Lower leg skin (tissue), 4 donors: ENCODE results near the gene DHRS11. TPM values are rescaled to one million over a fixed set of nuclear protein-coding genes. Genes with fewer than 3 reads are reported as not detected.
A peak's percentile ranks its signal among the peaks of the same experiment; 100 is the strongest.

ENCODE experiments used
- DNase-seq, 2 donors: peaks; one replicate each; pipeline ENCODE4 v3.0.0-alpha.2; 2019; ENCODE audit warnings: low spot score in 2 of 2
- H3K4me3 ChIP-seq: fragments of 200-600 bp; sonication (generic); 2 replicates; pipeline ENCODE4 v1.5.1; 2017; ENCODE audit warnings: mild to moderate bottlenecking, low read depth; ENCODE audit not compliant: poor library complexity, severe bottlenecking
- CTCF ChIP-seq, 3 donors: fragments of 450-650 bp; IDR thresholded peaks; one replicate each; pipeline ENCODE4 v1.5.1; 2016; ENCODE audit warnings: antibody characterized with exemption in 3 of 3, mild to moderate bottlenecking in 3 of 3, moderate library complexity in 2 of 3
- POLR2A ChIP-seq, 2 donors: fragments of 450-650 bp; IDR thresholded peaks; one replicate each; pipeline ENCODE4 v1.6.1; 2016 to 2017; ENCODE audit warnings: antibody characterized with exemption in 2 of 2, mild to moderate bottlenecking in 1 of 2, moderate library complexity in 1 of 2
- WGBS, 2 donors: methylation state at CpG; one replicate each; pipeline ENCODE4 v1.1.5; 2018; 5-methylcytosine and 5-hydroxymethylcytosine counted together
- intact Hi-C: fragments of 100-400 bp; cut with DNase I; formaldehyde crosslinking; loops from one replicate; pipeline ENCODE4 v1.15.0; 2023; ENCODE audit warnings: low total_unique reads
- total RNA-seq, 4 donors: library from RNA; depleted of rRNA; stranded (reverse); fragments of >200 nt; gene quantifications; one replicate each; pipeline ENCODE4 v1.1.0, GENCODE V29; 2016

Gene DHRS11
- total RNA-seq, 4 donors from 2014 or later = 11.3 to 21.1 (median 14.9) TPM

GRCh38 chr17:36623281-36623680 is 31.6 kb downstream of the DHRS11 start:
- WGBS, 2 donors = 67 to 73% methylated on average over 3 of the region's 3 CpGs
- no peak for DNase-seq
- H3K4me3 ChIP-seq = no peak overlapping the region
- intact Hi-C loops = no loop called here
- TF ChIP-seq CTCF (IDR thresholded peaks at IDR 0.05) = no peak

- no peak for TF ChIP-seq POLR2A (IDR thresholded peaks at IDR 0.05)
- TF ChIP-seq CTCF (IDR thresholded peaks at IDR 0.05) = no peak
- intact Hi-C loops = no loop called here
- 87 to 92% methylated on average over 7 of the region's 7 CpGs for WGBS, 2 donors
Measured at GRCh38 chr17:36625188-36625587, 33.5 kb downstream of the DHRS11 start.

GRCh38 chr17:36627101-36627500 is 35.4 kb downstream of the DHRS11 start:
- WGBS, 2 donors = 77 to 80% methylated on average over 12 of the region's 12 CpGs
- no peak overlapping the region for H3K4me3 ChIP-seq
- intact Hi-C loops = no loop called here
- no peak for TF ChIP-seq POLR2A (IDR thresholded peaks at IDR 0.05)
- TF ChIP-seq CTCF (IDR thresholded peaks at IDR 0.05) = no peak
- no peak for DNase-seq

More at GRCh38 chr17:36625188-36625587, 33.5 kb downstream of the DHRS11 start:
- DNase-seq = no peak
- no peak overlapping the region for H3K4me3 ChIP-seq

GRCh38 chr17:36628576-36628975 is 36.9 kb downstream of the DHRS11 start:
- intact Hi-C loops = no loop called here
- no peak overlapping the region for H3K4me3 ChIP-seq
- no peak for DNase-seq
- WGBS, 2 donors = 87 to 93% methylated on average over 2 of the region's 2 CpGs
- TF ChIP-seq POLR2A (IDR thresholded peaks at IDR 0.05) = no peak
- no peak for TF ChIP-seq CTCF (IDR thresholded peaks at IDR 0.05)

GRCh38 chr17:36629252-36629847 is 37.7 kb downstream of the DHRS11 start:
- WGBS, 2 donors = 23 to 34% methylated on average over 9 to 13 of the region's 14 CpGs
- intact Hi-C loops = no loop called here
- H3K4me3 ChIP-seq = no peak overlapping the region
- TF ChIP-seq POLR2A (IDR thresholded peaks at IDR 0.05) (no peak), CTCF (IDR thresholded peaks at IDR 0.05) (peak in 1 of 3 donors; percentile 93)
- peak; percentile 60 to 95 for DNase-seq

GRCh38 chr17:36629970-36630502 is 38.4 kb downstream of the DHRS11 start:
- intact Hi-C loops = no loop called here
- TF ChIP-seq CTCF (IDR thresholded peaks at IDR 0.05) = no peak
- TF ChIP-seq POLR2A (IDR thresholded peaks at IDR 0.05) = no peak
- no peak overlapping the region for H3K4me3 ChIP-seq
- DNase-seq = no peak
- 77 to 87% methylated on average over 8 of the region's 8 CpGs for WGBS, 2 donors
